Small intestine (tissue), 16 donors: Measurements from ENCODE around the gene TLR3. TPM values are rescaled to one million over a fixed set of nuclear protein-coding genes. Genes with fewer than 3 reads are reported as not detected.
A peak's percentile ranks its signal among the peaks of the same experiment; 100 is the strongest.

Experiments used
- DNase-seq, 2 donors: peaks; one replicate each; pipeline versions ENCODE4 v3.0.0 to v3.0.0-alpha.2; 2013
- FAIRE-seq: peaks from 2 replicates; lab custom pipeline; 2012; peaks lifted over from hg19 to GRCh38; lab: Jason Lieb, UNC
- H3K27ac ChIP-seq, 3 donors: one replicate each; pipeline ENCODE4 v1.5.1; 2013; ENCODE audit warnings: low read length in 2 of 3, mild to moderate bottlenecking in 2 of 3, control low read depth in 1 of 3, inconsistent platforms in 1 of 3, low read depth in 1 of 3, moderate library complexity in 1 of 3
- H3K27me3 ChIP-seq, 3 donors: one replicate each; pipeline ENCODE4 v1.6.1; 2013; ENCODE audit warnings: low read length in 3 of 3, inconsistent platforms in 1 of 3; ENCODE audit not compliant: control insufficient read depth in 3 of 3, insufficient read depth in 3 of 3
- H3K36me3 ChIP-seq, 3 donors: one replicate each; pipeline ENCODE4 v1.6.1; 2013; ENCODE audit warnings: low read length in 3 of 3, inconsistent platforms in 1 of 3, low read depth in 1 of 3, mild to moderate bottlenecking in 1 of 3, moderate library complexity in 1 of 3; ENCODE audit not compliant: control insufficient read depth in 3 of 3, insufficient read depth in 2 of 3
- H3K4me1 ChIP-seq, 3 donors: one replicate each; pipeline ENCODE4 v1.6.1; 2013; ENCODE audit warnings: low read length in 2 of 3, inconsistent platforms in 1 of 3, low read depth in 1 of 3, mild to moderate bottlenecking in 1 of 3, moderate library complexity in 1 of 3; ENCODE audit not compliant: control insufficient read depth in 3 of 3, insufficient read depth in 2 of 3
- H3K4me3 ChIP-seq, 3 donors: one replicate each; pipeline ENCODE4 v1.5.1; 2013; ENCODE audit warnings: low read length in 3 of 3, control low read depth in 1 of 3, inconsistent platforms in 1 of 3, low read depth in 1 of 3, mild to moderate bottlenecking in 1 of 3, moderate library complexity in 1 of 3
- H3K9me3 ChIP-seq, 2 donors: one replicate each; pipeline ENCODE4 v1.6.1; 2013; ENCODE audit warnings: low read depth in 1 of 2, low read length in 1 of 2; ENCODE audit not compliant: control insufficient read depth in 2 of 2, insufficient read depth in 1 of 2
- WGBS, 3 donors: extraction: QIAGEN DNeasy Blood & Tissue Kit; methylation state at CpG; one replicate each; pipeline ENCODE4 v1.1.7; 2013; 5-methylcytosine and 5-hydroxymethylcytosine counted together
- long read RNA-seq, 10 donors: transcript quantifications; one replicate each; lab custom pipeline, GENCODE V29; 2026
- polyA plus RNA-seq, 4 donors: library from polyadenylated mRNA; stranded (reverse) in 3 of 4; unstranded in 1 of 4; fragments of 200-250 nt in 3 of 4; fragments of 120-200 nt in 1 of 4; gene quantifications; one replicate each; pipeline versions ENCODE4 v1.2.1 to v1.2.3, GENCODE V29; 2013
- donor health status: healthy with polysubstance abuse.
- donor health status: control.
- donor health status: control.
- donor health status: Bipolar disorder and iron deficiency.
- donor health status: healthy.

Gene TLR3
- 1 to 10 TPM; 2.7 to 5.4 (median 3.5) TPM for polyA plus RNA-seq
- long read RNA-seq, donor 1 = 0 reads
- long read RNA-seq, donor 2 = 0 reads
- long read RNA-seq, donor 3 = 0 reads
- long read RNA-seq, donor 4 = 0 reads
- long read RNA-seq, donor 5 = 0 reads
- long read RNA-seq, donor 6 = 0 reads
- long read RNA-seq, donor 7 = 0 reads
- long read RNA-seq, donor 8 = 0 reads
- long read RNA-seq, donor 9 = 0 reads
- long read RNA-seq, donor 10 = 0 reads

DNA sequence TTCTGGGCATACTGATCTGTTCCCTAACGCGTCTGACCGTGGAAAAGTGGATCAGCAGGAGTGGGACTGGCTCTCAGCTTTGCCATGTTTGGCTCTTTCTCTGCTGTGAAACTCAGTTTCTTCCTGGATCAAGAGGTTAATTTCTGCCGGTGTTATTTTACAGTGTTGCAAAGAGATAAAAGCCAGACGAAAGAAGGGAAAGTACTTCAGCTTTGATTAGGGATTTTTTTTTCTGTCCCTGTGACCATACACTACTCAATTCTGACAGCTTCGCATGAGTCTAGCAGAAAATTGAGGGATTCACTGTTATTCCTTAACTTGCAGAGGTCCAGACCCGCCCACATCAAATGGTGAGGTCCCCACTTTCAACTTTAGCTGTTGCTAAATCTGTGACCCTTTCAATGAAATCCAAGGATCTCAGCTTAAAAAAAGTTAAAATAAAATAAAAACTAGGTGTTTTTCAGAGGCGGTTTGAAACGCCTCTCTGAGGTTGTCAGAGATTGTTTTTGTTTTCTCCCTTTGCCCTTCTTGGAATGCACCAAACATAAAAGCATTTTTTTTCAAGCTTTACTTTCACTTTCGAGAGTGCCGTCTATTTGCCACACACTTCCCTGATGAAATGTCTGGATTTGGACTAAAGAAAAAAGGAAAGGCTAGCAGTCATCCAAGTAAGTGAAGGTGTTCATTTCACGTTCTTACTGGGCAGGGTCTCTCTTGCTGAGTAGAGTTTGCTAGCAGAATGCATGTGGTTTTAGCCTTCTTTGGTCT, at the start of gene TLR3:
Gene TLR3, plus strand, starts transcription at position 576 of the 768 bp plus-strand sequence. CDS start 7,464 bp downstream, outside the sequence.
- Histone ChIP-seq H3K27me3 (no peaks in the 10 kb centered on the region), H3K4me1 (peaks cover 0 to 12% (median 2%) of the 10 kb centered on the region in 3 donors), H3K27ac (peak within 1 kb of the TSS; percentile 41 to 73 (median 46)), H3K4me3 (peak within 1 kb of the TSS; percentile 34 to 72 (median 47)), H3K36me3 (no peaks in the 10 kb centered on the region), H3K9me3 (no peaks in the 10 kb centered on the region)
- 2 to 6% (median 4%) methylated on average over 12 of the region's 12 CpGs for WGBS, 3 donors
- DNase-seq (peak; percentile 72 to 76), FAIRE-seq (no peak)

DNA sequence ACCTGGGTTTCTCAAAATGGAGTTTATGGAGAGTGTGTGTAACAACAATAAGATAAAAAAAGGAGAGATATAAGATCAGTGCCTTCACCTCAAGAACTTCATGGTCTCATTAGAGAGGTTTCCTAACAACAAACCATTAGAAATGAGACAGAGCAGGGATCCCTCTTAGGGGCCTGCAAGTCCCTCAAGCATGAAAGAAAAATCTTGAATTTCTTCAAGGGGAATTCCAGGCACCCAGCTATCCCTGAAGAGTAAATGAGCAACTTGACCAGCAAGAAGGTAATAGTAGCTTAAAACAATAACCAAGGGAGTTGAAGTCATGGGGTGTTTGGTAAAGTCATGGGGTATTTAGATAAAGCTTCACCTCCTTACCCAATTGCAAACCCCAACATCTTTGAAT, 49.7 kb upstream of the TLR3 start:
- H3K36me3 ChIP-seq = no peaks in the 10 kb centered on the region
- H3K4me1 ChIP-seq = no peaks in the 10 kb centered on the region
- H3K4me3 ChIP-seq = no peak overlapping the region
- no peak for DNase-seq
- H3K9me3 ChIP-seq = peaks cover 0 to 9% of the 10 kb centered on the region in 2 donors
- no peaks in the 10 kb centered on the region for H3K27me3 ChIP-seq
- FAIRE-seq = no peak
- no peak overlapping the region for H3K27ac ChIP-seq

DNA sequence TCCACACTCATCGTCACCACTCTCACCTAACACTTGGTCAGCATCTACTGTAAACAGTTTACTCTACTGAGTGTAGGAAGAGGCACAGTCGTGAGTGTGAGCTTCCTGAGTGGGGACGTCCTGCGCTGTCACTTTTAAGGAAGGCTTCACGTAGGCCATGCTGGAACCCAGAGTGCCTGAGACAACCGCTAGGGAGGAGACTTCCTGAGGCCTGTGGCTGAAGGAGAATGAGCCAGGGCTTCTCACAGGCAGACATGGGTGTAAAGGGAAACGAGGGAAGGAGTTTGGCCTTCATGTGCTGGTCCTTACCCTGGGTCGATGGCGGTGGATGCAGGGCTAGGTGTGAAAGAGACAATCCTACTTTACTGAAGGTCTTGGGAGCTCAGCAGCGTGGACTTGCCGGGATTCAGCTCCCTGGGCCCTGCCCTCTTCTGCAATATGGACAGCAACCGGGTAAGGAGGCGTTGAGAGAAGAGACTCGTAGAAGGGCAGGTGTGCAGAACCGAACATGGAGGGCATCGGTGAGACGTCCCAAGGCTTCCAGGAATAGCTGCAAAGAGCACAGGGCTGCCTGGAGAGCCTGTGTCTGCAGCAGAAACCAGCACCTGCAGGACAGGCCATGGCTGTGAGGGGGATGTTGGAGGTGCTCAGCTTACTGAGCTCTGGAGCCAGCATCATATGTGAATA, 48.7 kb upstream of the TLR3 start:
- FAIRE-seq (no peak), DNase-seq (no peak)
- Histone ChIP-seq H3K27me3 (no peaks in the 10 kb centered on the region), H3K9me3 (peaks cover 0 to 9% of the 10 kb centered on the region in 2 donors), H3K36me3 (no peaks in the 10 kb centered on the region), H3K4me1 (no peaks in the 10 kb centered on the region), H3K4me3 (no peak overlapping the region), H3K27ac (no peak overlapping the region)
- WGBS, 3 donors = 88 to 93% (median 90%) methylated on average over 17 of the region's 17 CpGs

DNA sequence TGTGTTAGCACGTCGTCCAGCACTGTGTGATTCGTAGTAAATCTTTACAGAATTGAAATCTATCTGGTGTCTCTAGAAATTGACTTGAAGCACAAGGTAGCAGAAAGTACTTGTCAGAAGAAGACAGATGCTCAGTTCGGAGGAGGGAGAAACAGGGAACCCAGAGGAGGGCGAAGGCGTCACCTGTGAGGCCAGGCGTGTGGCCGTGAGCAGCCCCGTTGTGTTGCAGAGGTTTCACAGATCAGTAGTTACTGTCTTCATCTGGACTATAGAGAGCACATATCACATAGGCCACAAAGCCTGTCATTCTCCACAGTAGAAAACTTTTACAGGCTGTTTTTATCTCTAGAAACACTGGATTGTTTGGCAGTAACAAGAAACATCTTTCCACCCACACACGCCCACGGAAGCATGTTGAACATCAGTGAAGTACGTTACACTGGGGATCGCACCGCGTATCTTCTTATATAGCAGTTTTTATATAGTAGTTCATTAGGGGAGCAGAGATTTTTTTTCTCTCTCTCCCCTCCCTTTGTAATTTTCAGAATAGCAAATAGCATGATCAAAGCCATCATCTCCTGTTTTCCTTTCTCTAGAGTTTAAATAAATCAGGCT, 48.1 kb upstream of the TLR3 start:
- FAIRE-seq = no peak

DNA sequence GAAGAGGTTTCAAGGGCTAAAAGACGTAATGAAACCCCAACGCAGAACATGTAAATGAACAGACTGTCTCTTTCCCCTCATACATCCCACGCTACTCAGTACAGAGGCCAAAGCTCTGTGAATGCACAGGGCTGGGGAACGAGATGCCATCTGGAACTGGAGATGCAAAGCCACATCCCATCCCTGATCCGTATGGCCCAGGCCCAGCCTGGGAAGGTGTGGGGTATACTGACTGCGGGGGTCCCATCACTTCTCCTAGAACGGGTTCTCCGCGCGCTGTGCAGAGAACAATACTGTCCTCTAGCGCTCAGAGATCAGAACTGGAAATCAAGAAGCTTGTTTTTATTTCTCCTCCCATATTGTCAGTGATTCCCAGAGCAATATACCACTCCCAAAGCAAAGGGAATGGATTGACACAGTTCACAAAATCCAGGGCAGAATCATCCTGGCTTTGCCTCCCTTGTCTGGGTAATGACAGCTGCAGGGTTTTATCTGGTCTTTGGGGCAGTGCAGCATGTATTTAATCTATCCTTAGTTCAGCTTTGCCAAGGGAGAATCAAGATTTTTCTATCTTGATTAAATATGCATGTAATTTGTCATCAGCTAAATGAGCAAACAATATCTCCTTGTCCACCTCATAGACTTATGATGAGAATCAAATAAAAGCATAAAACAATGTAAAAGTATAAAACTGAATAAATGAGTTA, 47.3 kb upstream of the TLR3 start:
- Histone ChIP-seq H3K4me3 (no peak overlapping the region), H3K9me3 (peaks cover 0 to 9% of the 10 kb centered on the region in 2 donors), H3K4me1 (no peaks in the 10 kb centered on the region), H3K36me3 (no peaks in the 10 kb centered on the region), H3K27me3 (no peaks in the 10 kb centered on the region), H3K27ac (no peak overlapping the region)
- 16 to 28% (median 19%) methylated on average over 11 of the region's 11 CpGs for WGBS, 3 donors
- DNase-seq (peak; percentile 20 to 43), FAIRE-seq (no peak)

More for the DNA sequence above, 48.1 kb upstream of the TLR3 start:
- no peak overlapping the region for H3K4me3 ChIP-seq
- H3K27ac ChIP-seq = no peak overlapping the region
- H3K9me3 ChIP-seq = peaks cover 0 to 9% of the 10 kb centered on the region in 2 donors
- 79 to 85% (median 83%) methylated on average over 15 of the region's 15 CpGs for WGBS, 3 donors
- H3K36me3 ChIP-seq = no peaks in the 10 kb centered on the region
- no peaks in the 10 kb centered on the region for H3K27me3 ChIP-seq
- no peaks in the 10 kb centered on the region for H3K4me1 ChIP-seq
- no peak for DNase-seq

DNA sequence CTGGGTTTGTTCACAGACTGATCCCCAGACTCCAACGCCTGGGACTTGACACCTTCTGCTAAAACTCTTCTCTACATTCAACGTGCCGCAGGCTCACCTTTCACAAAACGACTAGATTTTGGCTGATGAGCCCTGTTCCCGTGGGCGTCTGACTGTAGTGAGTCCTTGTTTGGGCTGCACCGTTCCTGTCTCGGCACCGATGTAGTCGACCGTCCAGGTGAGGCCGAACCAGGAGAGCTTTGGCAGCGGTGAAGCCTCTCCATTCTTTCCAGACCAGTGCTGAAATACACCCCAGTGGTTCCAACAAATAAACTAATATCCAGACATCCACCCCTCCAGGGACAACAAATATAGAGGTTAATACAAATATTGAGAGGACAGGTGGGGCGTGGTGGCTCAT, 45.0 kb upstream of the TLR3 start:
- H3K27ac ChIP-seq = no peak overlapping the region
- H3K4me3 ChIP-seq = no peak overlapping the region
- FAIRE-seq = no peak
- peaks cover 0 to 15% of the 10 kb centered on the region in 2 donors for H3K9me3 ChIP-seq
- peaks cover 0 to 2% (median 0%) of the 10 kb centered on the region in 3 donors for H3K4me1 ChIP-seq
- no peaks in the 10 kb centered on the region for H3K27me3 ChIP-seq
- DNase-seq = no peak
- no peaks in the 10 kb centered on the region for H3K36me3 ChIP-seq
- 83 to 86% (median 85%) methylated on average over 14 of the region's 14 CpGs for WGBS, 3 donors

DNA sequence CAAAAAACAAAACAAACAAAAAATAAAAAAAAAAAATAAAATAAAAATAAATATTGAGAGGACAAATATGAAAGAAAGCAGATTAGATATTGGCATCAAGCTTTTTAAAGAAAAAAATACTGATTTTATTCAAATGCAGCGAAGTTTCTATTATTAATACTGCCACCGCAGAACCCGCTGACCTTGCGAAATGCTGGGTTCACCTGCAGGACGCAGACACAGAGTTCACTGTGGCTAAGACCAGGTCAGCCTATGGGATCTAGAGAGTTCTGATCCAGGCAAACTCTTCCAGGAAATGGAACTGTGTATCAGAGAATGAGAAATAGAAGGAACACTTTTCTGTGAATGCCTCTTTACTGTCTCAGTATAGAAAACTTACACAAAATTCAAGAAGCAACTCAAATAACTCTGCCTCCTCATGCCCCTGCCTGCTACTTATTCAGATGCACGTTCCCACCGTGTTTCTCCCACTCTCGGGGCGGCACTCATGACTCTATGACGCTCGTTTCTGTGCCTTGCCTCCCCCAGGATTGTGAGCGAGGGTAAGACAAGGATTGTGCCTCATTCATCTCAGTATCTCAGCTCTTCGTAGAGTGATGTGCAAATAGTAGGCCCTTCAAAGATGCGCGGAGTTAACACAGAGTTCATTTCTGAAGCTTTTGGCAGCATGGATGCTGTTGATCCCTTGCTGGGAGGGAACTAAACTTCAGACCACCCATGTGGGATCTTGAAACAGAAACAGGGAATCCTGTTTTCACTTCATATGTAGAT, 44.1 kb upstream of the TLR3 start:
- WGBS, 3 donors = 79 to 89% (median 84%) methylated on average over 15 of the region's 15 CpGs
- Histone ChIP-seq H3K36me3 (no peaks in the 10 kb centered on the region), H3K4me3 (no peak overlapping the region), H3K4me1 (peaks cover 0 to 2% (median 0%) of the 10 kb centered on the region in 3 donors), H3K27me3 (no peaks in the 10 kb centered on the region), H3K27ac (no peak overlapping the region), H3K9me3 (peaks cover 0 to 14% of the 10 kb centered on the region in 2 donors)
- DNase-seq = no peak
- no peak for FAIRE-seq
